ENCODE data around the gene MSI2.

Gene MSI2

DNA sequence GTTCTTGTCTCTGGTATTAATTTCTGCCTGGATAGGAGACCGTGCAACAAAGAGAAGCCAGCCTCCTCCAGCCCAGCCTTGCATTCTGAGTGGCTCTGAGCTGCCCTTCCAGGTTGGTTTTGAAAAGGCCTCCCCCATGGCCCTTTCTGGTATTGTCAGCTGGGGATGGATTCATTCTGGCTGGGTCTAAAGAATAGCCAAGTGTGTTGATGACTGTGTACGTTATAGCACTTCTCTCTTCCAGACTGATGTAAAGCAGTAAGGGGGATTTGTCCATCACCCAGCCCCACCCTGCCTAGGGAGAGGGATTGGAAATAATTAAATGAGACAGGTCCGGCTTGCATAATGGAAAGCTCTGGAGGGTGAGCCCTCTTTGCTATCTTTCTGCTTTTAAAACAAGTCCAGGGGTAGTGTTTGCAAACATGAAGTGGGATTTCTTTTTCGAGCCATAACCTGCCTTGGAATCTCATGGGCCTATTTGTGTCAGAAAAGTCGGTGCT lies 146.4 kb downstream of the MSI2 start:
- DNase-seq: no peak

DNA sequence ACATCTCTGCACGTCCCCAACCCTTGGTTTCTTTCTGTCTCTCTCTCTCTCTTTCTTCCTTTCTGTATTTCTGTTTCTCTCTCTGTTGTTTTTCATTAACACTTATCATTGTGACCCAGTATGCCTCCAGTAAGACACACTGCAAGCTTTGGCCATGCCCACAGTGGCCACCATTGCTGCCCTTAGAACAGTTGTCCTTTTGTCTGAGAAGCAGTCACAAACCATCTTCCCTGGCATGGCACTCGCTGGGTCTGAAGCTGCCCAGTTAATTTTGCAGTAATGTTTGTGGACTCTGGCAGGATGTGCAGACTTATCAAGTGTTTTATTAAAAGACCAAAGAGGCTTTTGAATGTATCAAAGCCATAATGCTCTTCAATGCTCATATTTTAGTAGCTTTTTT lies 146.9 kb downstream of the MSI2 start:
- DNase-seq: no peak

DNA sequence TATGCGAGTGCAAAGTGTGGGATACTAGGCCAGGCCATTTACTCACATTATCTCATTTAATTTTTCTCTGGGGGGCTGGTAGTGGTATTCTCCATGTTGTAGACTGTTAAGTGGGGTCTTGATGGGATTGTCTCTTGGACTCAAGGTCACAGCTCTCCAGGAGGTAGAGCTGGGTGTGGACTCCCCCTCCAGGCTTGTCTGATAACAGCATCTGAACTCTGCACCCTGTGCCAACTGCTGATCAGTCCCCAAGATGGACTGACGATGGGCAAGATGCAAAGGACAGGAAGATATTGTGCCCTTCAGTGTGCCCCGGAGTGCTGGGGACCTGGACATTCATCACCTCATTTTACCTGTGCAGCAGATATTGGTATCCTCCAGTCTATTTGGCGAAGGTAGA lies 147.8 kb downstream of the MSI2 start:
- no peak for DNase-seq

DNA sequence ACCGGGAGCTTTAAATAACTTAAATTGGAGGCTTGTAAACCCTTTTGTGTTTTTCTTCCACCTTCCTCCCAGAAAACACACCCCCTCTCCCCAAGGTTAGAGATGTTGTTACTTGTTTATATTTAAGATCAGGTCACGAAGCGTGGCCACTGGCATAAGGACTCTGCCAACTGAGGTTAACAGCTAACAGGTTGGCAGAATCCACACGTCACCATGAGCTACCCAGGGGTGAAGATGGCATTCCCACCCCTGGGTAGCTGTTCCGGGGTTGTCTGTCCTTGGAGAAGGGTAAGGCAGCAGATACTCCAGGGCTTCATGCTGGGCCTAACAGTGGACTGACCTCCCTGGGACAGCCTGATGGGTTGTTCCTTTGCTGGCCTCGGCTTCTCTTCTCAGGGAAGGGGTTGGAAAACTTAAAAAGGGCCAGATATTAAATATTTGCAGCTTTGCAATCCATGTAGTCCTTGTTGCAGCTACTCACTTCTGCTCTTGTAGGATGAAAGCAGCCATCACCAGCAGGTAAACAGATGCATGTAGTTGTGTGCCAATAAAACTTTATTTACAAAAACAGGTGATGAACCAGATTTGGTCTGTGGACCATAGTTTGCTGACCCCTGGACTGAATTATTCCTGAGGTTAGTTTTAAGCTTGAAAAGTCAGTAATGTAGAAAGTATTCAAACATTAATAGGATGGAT lies 148.6 kb downstream of the MSI2 start:
- DNase-seq: no peak

DNA sequence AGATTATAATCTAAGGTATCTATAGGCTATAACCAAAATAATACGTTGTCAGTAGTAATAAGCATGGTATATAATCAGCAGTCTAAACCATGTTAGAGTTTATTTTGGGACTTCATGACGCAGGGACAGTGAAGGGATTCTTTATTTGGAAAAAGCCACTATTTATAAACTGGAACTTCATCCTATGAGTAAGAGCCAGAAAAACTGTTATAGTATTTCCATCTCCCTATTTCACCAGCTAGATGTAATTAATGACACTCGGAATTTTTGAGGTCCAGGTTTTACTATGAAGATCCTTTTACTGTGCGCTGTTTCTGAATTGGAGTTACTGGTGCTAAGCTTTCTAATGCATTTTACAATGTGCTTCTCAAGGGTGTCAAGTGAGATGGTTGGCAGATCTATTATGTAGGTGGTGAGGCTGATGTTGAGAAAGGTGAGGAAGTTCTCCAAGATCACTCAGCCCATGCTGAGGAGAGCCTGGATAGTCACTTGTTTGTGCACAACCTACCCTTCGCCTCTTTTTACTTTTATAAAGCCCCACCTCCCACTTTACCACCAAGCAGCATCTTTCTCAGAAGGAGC lies 149.3 kb downstream of the MSI2 start:
- DNase-seq: no peak

DNA sequence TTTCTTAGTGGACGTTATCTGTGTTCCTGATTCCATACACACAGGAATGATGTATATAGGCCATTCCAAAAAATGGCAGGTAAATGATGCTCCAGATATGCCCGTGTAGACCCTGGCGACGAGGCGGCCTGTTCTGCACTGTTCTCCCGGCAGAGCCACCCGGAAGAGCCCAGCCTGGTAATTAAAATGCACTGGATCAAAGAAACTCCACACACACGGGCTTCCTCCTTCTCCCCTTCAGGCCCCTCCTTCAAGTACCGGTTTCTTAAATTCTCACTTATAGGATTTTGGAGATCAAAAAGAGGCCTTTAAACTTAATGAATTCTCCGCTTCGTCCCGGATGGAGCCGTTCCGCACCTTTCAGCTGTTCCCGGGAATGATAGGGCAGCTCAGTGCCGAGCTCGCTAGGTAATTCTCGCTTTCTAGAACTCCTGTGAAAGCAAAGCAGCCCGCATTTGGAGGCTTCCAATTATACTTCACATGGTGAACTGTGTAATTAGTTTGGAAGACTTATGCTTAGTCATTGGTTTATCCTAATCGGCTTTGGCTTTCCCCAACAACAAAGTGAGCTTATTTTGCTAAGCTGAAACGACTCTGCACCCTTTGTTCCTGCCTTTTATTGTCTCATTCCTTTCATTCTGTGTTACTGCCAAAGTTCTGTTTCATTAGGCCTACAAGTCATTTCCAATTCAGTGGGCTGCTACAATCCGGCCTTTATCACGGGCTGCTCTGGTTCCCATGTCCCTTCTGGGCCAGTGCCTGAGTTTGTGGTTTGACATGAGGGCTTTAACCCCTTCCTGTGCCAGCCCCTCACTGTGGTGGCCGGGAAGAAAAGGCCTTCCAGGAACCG lies 150.0 kb downstream of the MSI2 start:
- DNase-seq: no peak

DNA sequence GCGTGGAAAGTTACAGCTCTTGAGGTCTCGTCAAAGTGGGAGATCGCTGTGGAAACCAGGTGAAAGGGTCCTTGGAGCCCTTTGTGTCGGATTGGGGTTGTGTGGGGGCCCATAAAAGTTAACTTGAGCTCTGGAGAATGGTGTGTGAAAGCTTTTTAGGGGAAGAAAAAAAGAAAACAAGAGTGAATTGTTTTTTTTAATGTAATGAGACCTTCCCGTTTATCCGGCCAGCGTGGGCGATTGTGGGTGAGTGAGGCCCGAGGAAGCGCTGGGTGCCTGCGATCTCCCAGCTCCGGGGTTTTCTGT lies 150.6 kb downstream of the MSI2 start:
- DNase-seq: no peak

DNA sequence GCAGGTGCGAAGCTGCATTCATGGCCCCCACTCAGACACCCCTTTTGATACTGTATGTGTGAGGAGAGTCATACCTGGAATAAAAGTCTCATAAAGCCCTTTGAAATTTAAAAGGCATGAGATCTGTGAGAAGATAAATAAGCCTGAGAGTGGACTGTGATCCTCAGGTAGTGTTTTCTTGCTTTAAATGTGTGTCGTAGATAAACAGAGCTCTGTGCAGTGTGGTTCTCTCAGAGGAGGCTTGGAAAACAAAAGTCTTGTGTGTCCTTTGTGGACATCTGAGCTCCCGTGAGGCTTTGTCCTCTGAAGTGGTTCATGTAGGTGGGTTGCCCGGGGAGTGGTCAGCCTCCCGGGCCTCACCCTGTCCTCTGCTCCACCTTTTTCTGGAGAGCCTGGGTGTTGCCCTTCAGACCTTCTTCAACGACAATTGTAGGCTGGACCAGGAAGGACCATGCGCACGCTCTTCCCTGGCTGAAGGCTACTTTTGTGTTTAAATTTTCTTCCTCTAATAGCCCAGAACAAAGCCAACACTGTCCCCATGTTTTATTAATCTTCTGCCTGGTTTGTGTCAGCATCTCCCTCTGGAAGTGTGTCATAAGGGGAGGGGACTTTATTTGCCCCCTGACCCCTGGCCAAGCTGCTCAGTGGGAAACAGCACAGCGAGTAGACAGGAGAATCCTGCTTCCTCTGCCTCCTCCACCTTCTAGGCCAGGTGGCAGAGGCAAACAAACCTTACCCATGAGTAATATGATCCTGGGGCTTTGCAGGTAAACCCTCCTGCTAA lies 151.2 kb downstream of the MSI2 start:
- DNase-seq: no peak

DNA sequence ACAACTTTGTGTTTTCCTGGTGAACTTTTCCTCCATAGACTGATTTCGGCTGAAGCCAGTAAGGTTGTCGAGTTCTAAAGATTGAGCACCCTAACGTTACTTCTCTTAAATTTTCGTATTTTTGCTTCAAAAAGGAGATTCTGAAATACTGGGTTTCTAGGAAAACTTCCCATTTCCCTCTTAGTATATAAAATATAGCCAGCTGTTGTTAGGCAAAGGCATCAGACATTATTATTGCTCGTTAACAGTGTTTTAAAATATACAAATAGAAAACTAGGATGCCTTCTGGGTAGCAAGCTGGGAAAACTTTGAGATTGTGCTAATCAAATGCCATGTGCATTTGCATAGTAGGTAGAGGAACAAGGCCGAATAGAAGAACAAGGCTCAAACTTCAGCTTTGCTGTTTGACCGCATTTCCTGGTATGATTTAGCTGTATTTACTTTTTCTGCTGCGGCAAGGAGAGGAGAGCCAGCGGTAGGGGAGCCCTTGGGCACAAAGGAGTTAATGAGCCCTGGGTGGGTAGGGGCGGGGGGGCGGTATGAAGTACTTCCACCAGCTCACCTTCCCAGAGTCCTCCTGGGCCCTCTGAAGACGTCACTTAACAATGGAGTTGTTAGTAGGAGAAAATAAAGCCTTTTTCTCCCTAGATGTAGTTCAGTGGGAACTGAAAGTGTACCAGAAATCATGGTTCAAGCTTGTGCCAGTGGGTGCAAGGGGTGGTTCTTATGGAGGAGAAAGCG lies 151.9 kb downstream of the MSI2 start:
- no peak for DNase-seq

DNA sequence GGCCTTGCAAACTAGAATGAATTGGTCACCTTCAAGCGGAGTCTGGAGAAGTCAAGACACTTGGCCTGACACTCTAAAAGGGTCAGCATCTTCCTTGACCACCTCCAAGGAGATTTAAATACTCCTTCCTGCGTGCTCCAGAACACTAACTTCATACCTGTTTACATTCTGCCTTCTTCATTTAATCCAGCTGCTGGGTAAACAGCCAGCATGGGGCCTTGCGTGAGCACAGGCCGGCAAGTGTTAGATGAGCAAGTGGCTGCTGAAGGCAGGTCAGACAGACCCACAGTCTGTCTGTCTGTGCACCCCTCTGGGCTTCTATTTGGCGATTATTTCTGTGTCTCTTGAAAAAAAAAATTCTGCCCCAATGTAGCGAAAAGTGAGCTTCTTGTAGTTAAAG lies 153.8 kb downstream of the MSI2 start:
- DNase-seq: no peak

DNA sequence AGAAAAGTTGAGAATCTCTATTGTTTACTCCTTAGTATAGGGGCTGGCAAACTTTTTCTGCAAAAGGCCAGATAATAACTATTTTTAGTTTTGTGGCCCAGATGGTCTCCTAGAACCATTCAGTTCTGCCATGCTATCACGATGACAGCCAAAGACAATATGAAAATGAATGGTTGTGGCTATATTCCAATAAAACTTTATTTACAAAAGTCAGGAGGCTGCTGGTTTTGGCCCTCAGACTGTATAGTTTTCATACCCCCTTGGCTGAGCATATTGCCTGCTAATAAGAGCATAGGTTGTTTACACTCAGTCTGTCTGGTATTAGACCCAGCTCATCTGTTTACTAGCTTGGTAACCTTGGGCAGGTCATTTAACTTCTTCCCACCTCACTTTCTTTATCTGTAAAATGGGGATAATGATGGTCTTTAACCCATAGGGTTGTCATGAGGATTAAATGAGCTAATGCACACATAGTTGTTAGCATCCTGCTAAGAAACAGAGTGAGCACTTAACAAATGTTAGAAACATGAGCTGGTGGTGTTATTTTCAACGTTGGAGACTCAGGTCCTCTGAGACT lies 156.3 kb downstream of the MSI2 start:
- DNase-seq: no peak

DNA sequence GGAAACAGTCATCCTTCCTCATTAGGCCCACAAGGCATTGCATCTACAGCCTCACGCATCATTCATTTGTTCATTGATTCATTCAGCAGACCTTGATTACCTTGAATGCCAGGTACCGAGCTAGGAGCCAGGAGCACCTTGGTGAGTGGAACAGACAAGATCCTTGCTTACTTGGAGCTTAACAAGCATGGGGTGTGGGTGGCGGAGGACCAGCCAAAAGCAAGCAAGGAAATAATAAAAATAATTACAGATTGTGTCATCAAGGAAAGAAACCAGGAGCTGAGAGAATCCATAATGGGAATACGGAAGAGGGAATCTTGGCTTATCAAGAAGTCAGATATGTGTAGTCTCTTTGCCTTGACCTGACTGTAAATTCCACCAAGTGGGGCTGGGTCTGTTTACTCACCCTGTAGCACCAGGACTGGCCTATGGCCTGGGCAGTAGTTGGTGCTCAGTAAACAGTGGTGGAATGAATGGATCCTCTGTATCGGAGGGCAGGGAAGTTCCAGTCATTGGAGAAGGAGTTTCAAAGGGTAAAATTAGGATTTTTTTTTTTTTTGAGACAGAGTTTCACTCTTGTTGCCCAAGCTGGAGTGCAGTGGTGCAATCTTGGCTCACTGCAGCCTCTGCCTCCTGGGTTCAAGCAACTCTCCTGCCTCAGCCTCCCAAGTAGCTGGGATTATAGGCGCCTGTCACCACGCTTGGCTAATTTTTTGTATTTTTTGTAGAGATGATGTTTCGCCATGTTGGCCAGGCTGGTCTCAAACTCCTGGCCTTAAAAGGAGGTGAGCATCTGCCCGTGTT lies 157.7 kb downstream of the MSI2 start:
- no peak for DNase-seq

DNA sequence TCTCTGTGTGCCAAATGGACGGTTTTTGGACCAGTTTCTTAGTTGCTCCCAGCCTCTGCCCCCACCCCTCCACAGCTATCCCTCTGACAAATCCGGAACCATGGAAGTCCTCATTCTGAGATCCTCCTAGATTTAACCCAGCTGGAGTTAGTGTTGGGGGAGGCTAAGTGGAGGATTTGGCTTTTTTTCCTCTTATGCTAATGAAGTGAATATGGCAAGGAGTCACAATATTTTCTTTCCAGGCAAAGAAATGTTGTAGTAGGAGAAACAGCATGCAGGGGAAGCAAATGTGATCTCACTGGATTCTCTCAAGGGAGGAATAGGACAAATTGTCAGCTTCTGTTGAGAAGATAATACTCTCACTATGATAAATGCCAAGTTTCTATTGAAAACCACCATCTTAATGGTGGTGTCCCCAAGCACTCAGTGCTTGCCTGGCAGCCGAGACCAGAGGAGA lies 159.5 kb downstream of the MSI2 start:
- DNase-seq: no peak

DNA sequence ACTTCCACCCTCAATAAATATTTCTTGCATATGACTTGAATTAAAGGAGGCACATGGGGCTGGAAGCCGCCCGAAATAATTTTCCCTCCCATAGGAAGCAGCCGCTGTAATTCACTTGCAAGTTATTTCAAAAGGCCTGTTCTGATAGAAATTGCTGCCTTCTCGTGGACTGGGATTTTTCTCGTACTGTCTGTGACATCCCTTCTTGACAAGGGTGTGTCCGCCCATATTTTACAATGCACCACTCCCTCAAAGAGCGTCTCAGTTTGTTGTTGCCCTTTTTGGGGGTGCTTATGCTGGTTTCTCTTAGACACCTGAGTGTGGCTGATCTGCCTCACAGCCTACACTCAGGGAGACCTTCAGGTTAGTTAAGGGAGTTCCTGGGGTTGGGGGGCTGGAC lies 160.0 kb downstream of the MSI2 start:
- DNase-seq: no peak

DNA sequence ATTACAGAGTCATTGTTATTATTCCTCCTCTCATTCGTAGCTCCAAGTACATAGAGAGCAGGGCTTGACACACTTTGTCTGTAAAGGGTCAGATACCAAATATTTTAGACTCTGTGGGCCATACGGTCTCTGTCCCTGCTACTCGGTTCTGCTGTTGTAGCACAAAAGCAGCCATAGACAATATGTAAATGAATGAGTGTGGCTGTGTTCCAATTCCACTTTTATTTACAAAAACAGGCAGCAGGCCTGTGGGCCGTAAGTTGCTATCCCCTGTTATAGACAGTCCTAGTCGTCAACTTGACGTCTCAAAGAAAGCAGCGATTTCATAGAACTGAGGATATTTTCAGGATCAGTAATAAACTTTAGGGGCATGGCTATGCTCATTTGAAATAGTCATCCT lies 161.6 kb downstream of the MSI2 start:
- DNase-seq: no peak

DNA sequence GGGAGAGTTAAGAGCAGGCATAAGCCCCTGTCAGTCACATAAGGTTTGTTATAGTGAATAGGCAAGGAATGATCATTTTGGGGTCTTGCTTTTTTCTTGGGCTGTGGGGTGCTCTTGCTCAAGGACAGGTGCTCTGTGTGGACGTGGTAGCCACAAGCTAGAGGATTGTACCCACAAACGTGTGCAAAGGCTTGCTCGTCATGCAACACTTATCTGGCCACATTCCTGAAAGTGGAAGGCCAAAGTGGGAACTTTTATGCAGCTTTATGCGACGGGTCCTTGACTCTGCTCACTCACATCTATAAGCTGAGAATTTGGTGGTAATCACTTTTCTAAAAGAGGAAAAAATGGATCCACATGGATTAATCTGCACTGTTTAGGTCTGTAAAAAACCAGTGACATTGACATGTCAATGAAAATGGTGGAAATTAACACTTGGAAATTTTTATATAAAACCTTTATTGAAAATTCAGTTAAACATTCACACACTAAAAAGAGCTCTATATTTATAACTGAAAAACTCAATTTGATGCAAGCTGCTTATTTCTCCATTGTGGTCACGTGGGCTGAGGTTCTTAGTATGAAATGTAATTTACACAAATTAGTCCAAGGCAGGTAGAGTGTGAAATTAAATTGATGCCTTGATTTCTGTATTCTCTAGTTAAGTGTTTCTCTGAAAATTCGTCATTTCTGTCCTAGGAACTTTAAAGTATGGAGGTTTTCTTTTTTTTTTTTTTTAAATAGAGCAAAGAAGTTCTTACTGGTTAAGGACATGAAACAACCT lies 162.3 kb downstream of the MSI2 start:
- DNase-seq: no peak

DNA sequence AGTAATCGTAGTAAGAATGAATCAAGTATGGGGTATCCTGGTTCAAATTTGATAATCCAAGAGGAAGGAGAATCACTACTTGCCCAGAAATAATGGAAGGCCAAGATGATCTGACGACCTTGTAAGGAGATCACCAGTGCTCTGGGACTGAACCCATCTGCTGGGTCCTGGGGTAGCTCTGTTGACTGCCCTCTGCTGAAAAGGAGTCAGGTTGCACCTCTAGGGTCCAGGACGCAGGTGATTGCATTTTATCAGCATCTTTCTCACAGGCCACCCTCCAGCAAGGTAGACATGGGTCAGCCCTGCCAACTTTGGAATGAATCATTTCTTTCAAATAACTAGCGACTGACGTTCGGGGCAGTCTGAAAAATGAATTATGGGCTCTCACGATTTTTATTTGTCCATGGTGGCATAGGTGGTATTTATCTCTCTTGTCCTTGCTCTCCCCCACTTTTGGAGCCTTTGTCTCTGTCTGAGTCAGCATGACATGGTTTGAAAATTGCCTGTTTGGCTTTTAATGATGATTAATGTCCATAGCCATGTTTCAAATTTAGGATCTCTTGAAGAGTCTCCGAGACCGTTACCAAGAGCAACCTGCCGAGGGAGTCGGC lies 163.7 kb downstream of the MSI2 start:
- DNase-seq: no peak

DNA sequence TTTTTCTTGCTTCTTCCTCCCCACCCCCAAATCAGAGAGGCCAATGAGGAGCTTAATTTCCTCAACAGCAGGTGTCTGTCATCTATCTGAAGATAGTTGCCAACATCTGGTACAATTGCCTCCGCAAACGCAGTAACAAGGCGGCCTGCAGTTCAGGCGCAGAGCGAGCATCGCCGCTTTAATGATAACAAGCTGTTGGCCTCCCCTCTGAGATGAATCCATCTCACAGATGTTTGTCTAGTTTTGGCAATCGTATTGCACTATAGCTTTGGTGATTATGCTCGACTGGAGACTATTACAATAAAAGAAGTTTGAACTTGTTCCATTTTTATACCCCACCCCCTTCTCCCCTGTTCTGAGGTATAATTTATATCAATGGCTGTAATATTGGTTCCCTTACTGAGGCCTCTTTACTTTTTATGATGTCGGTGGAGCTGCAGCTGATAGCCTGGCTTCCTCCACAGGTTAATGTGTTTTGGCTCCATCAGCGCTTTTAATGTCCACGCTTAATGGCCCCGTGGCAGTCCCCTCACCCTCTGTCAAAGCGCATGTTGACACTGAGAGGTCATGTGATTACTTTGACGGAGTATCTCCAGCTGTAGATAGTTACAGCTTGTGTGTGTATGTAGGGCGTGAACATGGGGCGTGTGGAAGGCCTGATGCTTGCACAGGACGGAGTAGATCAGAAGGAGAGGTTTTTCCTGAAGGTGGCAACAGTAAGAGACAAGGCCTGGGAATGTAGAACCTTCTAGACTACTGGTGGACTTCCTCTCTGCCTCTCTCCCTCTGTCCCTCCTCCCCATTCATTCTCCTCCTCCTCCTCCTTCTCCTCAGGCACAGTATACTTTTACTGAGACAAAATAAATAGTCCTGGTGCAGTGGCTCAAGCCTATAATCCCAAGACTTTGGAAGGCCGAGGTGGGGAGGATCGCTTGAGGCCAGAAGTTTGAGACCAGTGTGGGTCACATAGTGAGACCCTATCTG lies 164.7 kb downstream of the MSI2 start:
- DNase-seq: no peak

Measured in GOT3 (cell line).